HG02852 (cell line): ENCODE results near the gene STMND1.

Experiments
- ATAC-seq: cut with Tn5 transposase; IDR thresholded peaks from one replicate; pipeline ENCODE4 v1.9.1; 2021; ENCODE audit warnings: mild to moderate bottlenecking, moderate library complexity; ENCODE audit not compliant: unreplicated experiment

Gene STMND1

GRCh38 chr6:17097982-17098381, 3.9 kb upstream of the STMND1 start:
- ATAC-seq, result no peak

GRCh38 chr6:17098538-17098937, 3.3 kb upstream of the STMND1 start:
- no peak for ATAC-seq

GRCh38 chr6:17099401-17100059, 2.3 kb upstream of the STMND1 start:
- ATAC-seq, result no peak

DNA sequence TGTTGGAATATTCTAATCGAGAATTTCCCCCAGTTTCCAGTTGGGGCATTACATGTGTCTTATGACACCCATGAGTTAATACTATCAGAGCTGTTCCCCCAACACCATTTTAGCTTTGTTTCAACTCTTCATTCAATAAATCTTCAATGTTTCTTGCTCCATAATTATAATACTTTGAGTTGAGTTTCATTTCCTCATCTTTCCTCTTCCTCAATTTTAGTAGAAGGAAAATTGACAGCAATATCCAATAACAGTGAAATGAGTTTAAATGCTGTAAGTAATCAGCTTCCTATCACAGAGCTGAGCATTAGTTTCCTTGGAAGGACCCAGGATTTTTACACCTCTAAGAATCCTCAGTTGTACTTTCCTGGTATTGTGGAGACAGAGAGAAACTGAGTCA, 1.0 kb upstream of the STMND1 start:
- no peak for ATAC-seq

DNA sequence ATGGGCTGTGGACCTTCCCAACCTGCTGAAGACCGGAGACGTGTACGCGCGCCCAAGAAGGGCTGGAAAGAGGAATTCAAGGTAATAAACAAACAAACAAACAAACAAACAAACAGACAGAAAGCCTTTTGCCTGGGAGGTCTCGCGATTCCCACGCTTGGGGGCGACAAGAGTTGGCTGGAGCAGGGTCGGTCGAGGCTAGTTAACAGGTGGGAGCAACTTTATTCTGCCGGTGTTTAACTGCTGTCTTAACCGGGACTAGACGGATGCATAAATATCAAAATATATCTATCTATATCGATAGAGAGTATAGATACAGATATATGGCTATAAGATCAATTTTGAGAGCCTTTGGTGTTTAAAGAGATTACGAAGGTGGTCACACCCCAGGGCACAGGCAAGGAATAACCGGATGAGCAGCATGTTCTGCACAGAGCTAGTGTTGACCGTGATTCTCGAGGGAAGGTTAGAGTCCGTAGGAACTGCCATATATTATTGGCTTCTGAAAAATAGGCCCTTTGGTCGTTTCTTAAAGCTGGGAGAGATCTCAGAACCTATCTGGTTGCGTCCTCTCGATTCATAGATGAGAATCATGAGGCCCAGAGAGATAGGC, 514 bp downstream of the STMND1 start:
- no peak for ATAC-seq

DNA sequence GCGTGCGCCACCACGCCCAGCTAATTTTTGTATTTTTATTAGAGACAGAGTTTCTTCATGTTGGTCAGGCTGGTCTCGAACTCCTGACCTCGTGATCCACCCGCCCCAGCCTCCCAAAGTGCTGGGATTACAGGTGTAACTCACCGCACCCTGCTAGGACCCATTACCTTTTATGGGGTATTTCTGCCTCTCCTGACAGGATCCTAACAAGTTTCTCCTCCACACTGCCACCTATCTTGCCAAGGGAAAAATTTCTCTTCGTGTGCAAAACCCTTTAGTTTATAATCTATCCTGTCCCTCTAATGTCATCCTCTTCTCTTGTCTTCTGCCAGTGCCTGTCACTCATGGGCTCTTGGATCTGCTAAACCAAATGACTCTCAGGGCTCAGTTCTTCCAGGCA, 1.9 kb downstream of the STMND1 start:
- no peak for ATAC-seq

DNA sequence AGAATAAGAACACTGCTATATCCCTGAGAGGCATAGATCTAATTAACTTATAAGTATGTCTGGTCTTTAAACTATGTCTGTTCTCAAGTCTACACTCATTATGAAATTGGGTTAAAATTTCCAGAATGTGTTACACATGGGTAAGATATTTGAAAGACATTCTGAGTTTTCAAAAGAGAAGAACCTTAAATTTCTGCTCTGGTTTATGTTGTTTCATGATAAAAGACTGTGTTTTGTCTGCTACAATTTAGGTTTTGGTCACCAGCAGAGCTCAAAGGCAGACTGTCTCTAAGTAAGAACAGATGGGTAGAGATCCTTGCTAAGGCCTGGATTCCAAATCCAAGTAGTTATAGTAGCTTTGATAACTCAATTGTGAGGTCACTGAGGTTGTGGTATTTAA, 6.0 kb downstream of the STMND1 start:
- ATAC-seq, result no peak

- no peak for ATAC-seq
Observed at GRCh38 chr6:17115251-17116116, 13.6 kb downstream of the STMND1 start.

DNA sequence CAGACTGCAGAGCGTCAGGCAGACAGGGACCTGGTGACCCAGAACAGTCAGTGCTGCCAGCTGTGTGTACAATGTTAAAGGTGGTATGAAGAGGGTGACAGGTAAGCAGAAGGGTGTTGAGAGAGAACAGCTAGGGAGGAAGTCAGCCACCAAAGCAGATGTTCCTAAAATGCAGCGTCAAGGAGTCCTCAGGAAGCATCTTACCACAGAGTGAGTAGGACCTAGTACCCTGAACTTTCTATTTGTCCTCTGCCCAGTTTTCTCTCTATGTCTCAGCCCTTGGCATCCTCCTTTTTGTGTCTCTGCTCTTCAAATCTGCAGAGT, 14.2 kb downstream of the STMND1 start:
- ATAC-seq, result no peak

DNA sequence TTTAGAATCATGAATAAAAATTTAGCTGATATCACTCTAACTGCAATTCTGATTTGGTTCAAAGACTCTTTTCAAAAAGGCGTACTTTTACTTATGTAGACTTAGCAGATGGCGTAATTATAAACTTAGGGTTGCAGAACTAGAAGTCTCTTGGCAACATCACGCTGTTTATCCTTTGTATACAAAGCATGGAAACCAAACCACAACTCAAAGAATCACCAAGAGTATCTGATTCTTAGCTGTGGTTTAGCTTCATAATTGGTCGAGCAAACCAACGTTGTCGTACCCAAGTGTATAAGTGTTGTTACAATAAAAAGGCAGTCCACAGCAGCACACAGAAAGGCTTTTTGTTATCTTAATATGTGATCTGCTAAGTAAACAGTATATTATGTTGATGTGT, 18.2 kb downstream of the STMND1 start:
- ATAC-seq, result no peak

GRCh38 chr6:17125407-17125806, 23.6 kb downstream of the STMND1 start:
- no peak for ATAC-seq

DNA sequence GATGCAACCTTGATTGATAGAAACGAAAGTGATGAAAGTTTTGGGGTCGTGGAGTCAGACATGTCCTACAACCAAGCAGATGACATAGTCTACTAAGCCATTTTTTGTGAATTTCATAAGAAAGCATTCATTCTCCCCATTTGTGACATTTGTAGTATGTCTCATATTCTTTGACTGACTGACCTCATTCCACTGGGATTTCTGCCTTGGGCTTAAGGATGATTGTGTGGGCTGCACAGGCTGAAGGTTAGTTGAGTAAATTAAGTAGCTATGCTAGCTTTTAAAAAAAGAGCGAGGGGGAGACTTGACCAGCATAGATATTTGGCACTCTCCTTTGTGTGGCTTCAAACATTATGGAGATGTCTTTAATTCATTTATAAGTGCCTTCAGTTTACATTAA, 28.9 kb downstream of the STMND1 start:
- ATAC-seq, result no peak

DNA sequence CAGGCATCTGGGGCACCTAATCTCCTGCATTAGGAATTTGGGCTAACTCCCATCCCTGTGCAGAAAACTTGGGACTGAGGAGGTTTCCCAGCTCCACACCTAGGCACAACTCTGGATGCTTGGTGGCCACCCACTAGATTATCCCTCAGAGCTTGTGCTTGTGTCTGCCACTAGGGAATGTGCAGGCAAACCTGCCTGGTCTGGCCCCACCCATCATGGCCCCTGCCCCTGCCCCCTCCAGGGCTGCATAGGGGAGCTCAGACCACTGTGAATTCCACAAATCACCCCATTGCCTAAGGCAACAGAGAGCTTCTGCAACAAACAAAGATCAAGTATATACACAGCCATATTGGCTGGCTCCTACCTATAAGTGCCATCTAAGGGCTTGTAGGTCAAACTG, 31.1 kb downstream of the STMND1 start:
- ATAC-seq, result no peak

- ATAC-seq, result no peak
Observed at GRCh38 chr6:17138033-17138432, 36.2 kb downstream of the STMND1 start.

GRCh38 chr6:17144016-17144415, 42.2 kb downstream of the STMND1 start:
- ATAC-seq, result no peak

DNA sequence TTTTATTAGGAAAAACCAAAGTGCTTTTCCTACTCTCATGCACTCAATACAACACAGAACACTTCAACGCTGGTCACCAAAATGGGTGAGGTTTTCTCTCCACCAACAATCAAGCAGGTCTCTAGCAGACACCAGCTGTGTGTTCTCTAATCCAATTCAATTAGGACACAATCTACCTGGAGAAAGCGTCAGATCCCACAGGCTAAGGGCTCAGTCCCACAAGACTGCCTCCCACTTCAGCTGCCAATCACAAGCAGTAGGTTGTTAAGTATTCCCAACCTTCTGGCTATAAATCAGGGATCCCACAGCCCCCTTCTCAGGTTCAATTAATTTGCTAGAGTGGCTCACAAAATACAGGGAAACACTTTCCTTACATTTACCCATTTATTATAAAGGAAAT, 47.7 kb downstream of the STMND1 start:
- no peak for ATAC-seq

DNA sequence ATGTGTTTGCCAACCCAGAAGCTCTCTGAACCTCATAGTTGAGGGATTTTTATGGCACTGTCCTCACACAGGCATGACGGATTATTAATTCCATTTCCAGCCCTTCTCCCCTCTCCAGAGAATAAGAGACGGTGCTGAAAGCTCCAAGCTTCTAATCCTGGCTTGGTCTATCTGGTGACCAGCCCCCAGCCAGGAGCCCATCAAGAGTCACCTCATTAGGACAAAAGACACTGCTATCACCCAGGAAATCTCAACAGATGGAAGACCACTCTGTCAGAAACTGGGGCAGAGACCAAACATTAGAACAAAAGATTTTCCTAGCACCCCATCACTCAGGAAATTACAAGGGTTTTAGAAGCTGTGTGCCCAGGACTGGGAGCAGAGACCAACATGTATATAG, 48.2 kb downstream of the STMND1 start:
- no peak for ATAC-seq

- no peak for ATAC-seq
Observed at GRCh38 chr6:17151888-17152287, 50.0 kb downstream of the STMND1 start.

DNA sequence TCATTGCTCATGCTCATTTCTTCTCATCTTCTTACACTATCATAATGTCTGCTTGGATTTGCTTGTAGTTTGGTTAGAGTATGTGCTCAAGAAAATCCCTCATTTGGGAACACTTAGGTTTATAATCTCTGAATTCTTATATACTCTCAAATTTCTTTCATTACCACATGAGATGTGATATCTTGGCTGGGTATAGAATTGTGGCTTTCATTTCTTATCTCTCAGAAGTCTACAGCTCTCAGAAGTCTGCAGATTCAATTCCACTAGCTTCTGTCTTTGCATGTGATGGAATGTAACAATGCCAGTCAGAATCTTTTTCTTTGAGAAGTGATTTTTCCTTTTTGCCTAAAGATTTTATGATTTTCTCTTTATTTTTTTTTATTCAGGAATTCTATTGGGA, 50.9 kb downstream of the STMND1 start:
- ATAC-seq, result no peak

GRCh38 chr6:17156112-17156921, 54.5 kb downstream of the STMND1 start:
- ATAC-seq, result no peak

- ATAC-seq, result no peak
Observed at GRCh38 chr6:17156966-17157365, 55.1 kb downstream of the STMND1 start.
